ENCODE data around the gene PIK3R5. TPM values are rescaled to one million over a fixed set of nuclear protein-coding genes. Genes with fewer than 3 reads are reported as not detected.

PIK3R5 gene
- total RNA-seq, 1 donor from 2014 or later: 42.0 TPM

GRCh38 chr17:8949061-8949661 lies 16.3 kb downstream of the PIK3R5 start:
- Histone ChIP-seq H3K9me3 (peaks cover 0 to 3% of the 10 kb centered on the region in 2 donors), H3K4me1 (no peaks in the 10 kb centered on the region), H3K36me3 (no peaks in the 10 kb centered on the region), H3K27ac (no peak overlapping the region), H3K27me3 (no peaks in the 10 kb centered on the region), H3K4me3 (no peak overlapping the region)
- TF ChIP-seq, protein P1, sequence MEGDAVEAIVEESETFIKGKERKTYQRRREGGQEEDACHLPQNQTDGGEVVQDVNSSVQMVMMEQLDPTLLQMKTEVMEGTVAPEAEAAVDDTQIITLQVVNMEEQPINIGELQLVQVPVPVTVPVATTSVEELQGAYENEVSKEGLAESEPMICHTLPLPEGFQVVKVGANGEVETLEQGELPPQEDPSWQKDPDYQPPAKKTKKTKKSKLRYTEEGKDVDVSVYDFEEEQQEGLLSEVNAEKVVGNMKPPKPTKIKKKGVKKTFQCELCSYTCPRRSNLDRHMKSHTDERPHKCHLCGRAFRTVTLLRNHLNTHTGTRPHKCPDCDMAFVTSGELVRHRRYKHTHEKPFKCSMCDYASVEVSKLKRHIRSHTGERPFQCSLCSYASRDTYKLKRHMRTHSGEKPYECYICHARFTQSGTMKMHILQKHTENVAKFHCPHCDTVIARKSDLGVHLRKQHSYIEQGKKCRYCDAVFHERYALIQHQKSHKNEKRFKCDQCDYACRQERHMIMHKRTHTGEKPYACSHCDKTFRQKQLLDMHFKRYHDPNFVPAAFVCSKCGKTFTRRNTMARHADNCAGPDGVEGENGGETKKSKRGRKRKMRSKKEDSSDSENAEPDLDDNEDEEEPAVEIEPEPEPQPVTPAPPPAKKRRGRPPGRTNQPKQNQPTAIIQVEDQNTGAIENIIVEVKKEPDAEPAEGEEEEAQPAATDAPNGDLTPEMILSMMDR (IDR thresholded peaks at IDR 0.05): no peak
- intact Hi-C loops (cut with DNase I): no loop called here
- no peak for DNase-seq (ENCODE audit: low spot score in 2 of 2)

DNA sequence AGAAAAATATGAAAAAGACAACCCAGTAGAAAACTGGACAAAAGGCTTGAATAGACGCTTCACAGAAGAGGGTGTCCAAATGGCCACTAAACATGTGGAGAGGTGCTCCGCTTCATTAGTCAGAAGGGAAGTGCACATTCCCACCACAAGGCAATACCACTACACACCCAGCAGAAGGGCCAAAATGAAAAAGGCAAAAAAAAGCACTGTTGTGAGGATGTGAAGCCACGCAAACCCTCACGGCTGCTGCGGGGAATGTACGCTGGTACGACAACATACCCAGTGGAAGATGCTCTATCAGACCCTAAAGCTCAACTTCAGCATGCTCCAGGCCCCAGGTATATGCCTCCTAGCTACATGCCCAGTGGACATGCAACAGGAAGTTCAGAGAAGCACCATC lies 17.0 kb downstream of the PIK3R5 start:
- no peaks in the 10 kb centered on the region for H3K27me3 ChIP-seq

GRCh38 chr17:8947201-8947600 lies 18.3 kb downstream of the PIK3R5 start:
- Histone ChIP-seq H3K9me3 (peaks cover 0 to 6% of the 10 kb centered on the region in 2 donors), H3K36me3 (no peaks in the 10 kb centered on the region), H3K27me3 (no peaks in the 10 kb centered on the region), H3K4me3 (no peak overlapping the region), H3K4me1 (no peaks in the 10 kb centered on the region), H3K27ac (no peak overlapping the region)
- intact Hi-C loops (cut with DNase I): no loop called here
- TF ChIP-seq, protein P1 (IDR thresholded peaks at IDR 0.05): no peak
- no peak for DNase-seq (ENCODE audit: low spot score in 2 of 2)

More for the DNA sequence above, 17.0 kb downstream of the PIK3R5 start:
- H3K4me3 ChIP-seq: no peak overlapping the region
- no peaks in the 10 kb centered on the region for H3K36me3 ChIP-seq
- TF ChIP-seq, protein P1 (IDR thresholded peaks at IDR 0.05): no peak
- intact Hi-C loops (cut with DNase I): no loop called here
- H3K27ac ChIP-seq: no peak overlapping the region
- H3K4me1 ChIP-seq: no peaks in the 10 kb centered on the region
- no peak for DNase-seq (ENCODE audit: low spot score in 2 of 2)
- H3K9me3 ChIP-seq: peaks cover 0 to 6% of the 10 kb centered on the region in 2 donors

GRCh38 chr17:8946476-8946875 lies 19.0 kb downstream of the PIK3R5 start:
- intact Hi-C loops (cut with DNase I): no loop called here
- H3K27ac ChIP-seq: no peak overlapping the region
- peaks cover 0 to 6% of the 10 kb centered on the region in 2 donors for H3K9me3 ChIP-seq
- H3K4me1 ChIP-seq: no peaks in the 10 kb centered on the region
- TF ChIP-seq, protein P1 (IDR thresholded peaks at IDR 0.05): no peak
- no peaks in the 10 kb centered on the region for H3K27me3 ChIP-seq
- H3K4me3 ChIP-seq: no peak overlapping the region
- no peak for DNase-seq (ENCODE audit: low spot score in 2 of 2)
- H3K36me3 ChIP-seq: no peaks in the 10 kb centered on the region

DNA sequence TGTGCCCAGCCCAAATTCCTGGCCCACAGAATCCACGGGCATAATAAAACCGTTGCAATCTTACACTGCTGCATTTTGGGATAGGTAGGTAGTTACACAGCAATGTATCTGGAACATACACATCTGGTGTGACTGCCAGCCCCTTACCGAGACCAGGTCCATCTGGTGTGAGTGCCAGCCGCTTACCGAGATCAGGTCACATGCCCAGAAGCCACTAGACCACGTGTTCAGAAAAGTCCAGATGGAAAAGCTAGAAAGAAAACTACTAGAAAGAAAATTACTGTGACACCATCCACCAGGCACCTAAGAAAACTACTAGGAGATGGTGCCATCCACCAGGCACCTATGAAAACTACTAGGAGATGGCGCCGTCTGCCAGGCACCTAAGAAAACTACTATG lies 19.4 kb downstream of the PIK3R5 start:
- Histone ChIP-seq H3K9me3 (peaks cover 0 to 6% of the 10 kb centered on the region in 2 donors), H3K36me3 (no peaks in the 10 kb centered on the region), H3K4me3 (no peak overlapping the region), H3K27me3 (no peaks in the 10 kb centered on the region), H3K27ac (no peak overlapping the region), H3K4me1 (no peaks in the 10 kb centered on the region)
- DNase-seq (ENCODE audit: low spot score in 2 of 2): no peak
- intact Hi-C loops (cut with DNase I): no loop called here
- TF ChIP-seq, protein P1 (IDR thresholded peaks at IDR 0.05): no peak

DNA sequence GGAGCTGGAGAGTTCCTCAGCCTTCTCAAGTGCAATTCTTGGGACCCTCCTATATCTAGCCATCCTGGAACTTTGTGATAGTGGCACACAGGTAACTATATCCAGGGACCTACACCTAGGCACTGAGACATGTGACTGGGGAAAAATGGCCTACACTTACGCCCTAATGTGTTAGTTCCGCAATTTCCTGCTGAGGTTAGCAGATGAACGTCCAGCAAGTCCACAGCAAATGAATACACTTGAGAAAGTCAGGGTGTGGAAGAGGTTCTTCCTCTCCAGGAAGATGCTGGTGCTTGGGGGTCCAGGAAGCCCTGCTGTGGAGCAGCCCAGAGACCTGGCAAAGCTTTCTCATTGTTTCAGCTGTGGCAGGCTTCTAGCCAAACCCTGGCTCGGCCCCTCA lies 20.8 kb downstream of the PIK3R5 start:
- Histone ChIP-seq H3K27ac (peak overlapping the region in 1 of 2 donors; percentile 27), H3K9me3 (peaks cover 0 to 6% of the 10 kb centered on the region in 2 donors), H3K27me3 (no peaks in the 10 kb centered on the region), H3K36me3 (no peaks in the 10 kb centered on the region), H3K4me1 (no peaks in the 10 kb centered on the region), H3K4me3 (no peak overlapping the region)
- TF ChIP-seq, protein P1 (IDR thresholded peaks at IDR 0.05): no peak
- DNase-seq (ENCODE audit: low spot score in 2 of 2): no peak
- intact Hi-C loops (cut with DNase I): no loop called here

Measured in ascending aorta (tissue), 2 donors.